K562 (cell line): ENCODE data around the gene LIMCH1. TPM values are rescaled to one million over a fixed set of nuclear protein-coding genes. Genes with fewer than 3 reads are reported as not detected.

Experiments used
- ATAC-seq: fragments of 200-7000 bp; cut with Tn5 transposase; 3 replicates; pipeline ENCODE4 v1.9.1; 2020; ENCODE audit warnings: moderate library complexity
- BruUV-seq: library from RNA; stranded (reverse); fragments of 400-500 nt; replicated peaks from 2 replicates; lab custom pipeline; 2021; lab: Mats Ljungman, UMichigan
- CTCF ChIA-PET: fragments of 300-600 bp; formaldehyde crosslinking; extraction: SDS; loops from one replicate; lab custom pipeline; 2021; ENCODE audit warnings: low intra/inter-chr PET ratio; lab: Yijun Ruan, JAX
- POLR2A ChIA-PET: fragments of 300-600, 350-650 bp; sonication (Branson Sonifier 250); formaldehyde crosslinking; extraction: SDS; loops from one replicate; lab custom pipeline; 2021; ENCODE audit warnings: antibody characterized with exemption, inconsistent platforms; lab: Yijun Ruan, JAX
- DNase-seq, 4 experiments: peaks; one replicate each; pipeline versions ENCODE4 v3.0.0 to v3.0.0-alpha.2; 2011 to 2018; ENCODE audit warnings: low spot score in 3 of 4, mixed read lengths in 3 of 4; ENCODE audit errors: extremely low read depth in 1 of 4
- FAIRE-seq: peaks from 2 replicates; lab custom pipeline; 2011; peaks lifted over from hg19 to GRCh38; lab: Jason Lieb, UNC
- H2AFZ ChIP-seq: 2 replicates; pipeline ENCODE4 v1.6.0; 2011; ENCODE audit warnings: low read depth, low read length, control low read depth, inconsistent platforms
- H3K27ac ChIP-seq: fragments of 200-600 bp; 3 replicates; pipeline ENCODE4 v1.8.0; 2011; ENCODE audit warnings: low read depth, mild to moderate bottlenecking, control low read depth, inconsistent platforms, low read length, moderate library complexity, mixed read lengths; ENCODE audit errors: extremely low read depth
- H3K27me3 ChIP-seq, 2 experiments: fragments of 300-600 bp in 1 of 2; 2 replicates in 1 of 2; 3 replicates in 1 of 2; pipeline versions ENCODE4 v1.6.0 to v1.8.0; 2011; ENCODE audit warnings: inconsistent platforms in 2 of 2, low read length in 2 of 2, mild to moderate bottlenecking in 1 of 2, mixed read lengths in 1 of 2, moderate library complexity in 1 of 2; ENCODE audit not compliant: control insufficient read depth in 2 of 2, insufficient read depth in 2 of 2
- H3K36me3 ChIP-seq: fragments of 300-600 bp; 3 replicates; pipeline ENCODE4 v1.8.0; 2011; ENCODE audit warnings: mild to moderate bottlenecking, low read length, inconsistent platforms; ENCODE audit not compliant: control insufficient read depth, insufficient read depth
- H3K4me1 ChIP-seq, 2 experiments: fragments of 200-600 bp in 1 of 2; replicated peaks in 1 of 2; 2 replicates in 1 of 2; 3 replicates in 1 of 2; pipeline versions ENCODE4 v1.5.1 to v1.8.0; 2011; ENCODE audit warnings: inconsistent platforms in 2 of 2, low read length in 2 of 2, mild to moderate bottlenecking in 1 of 2, mixed read lengths in 1 of 2, moderate library complexity in 1 of 2; ENCODE audit not compliant: control insufficient read depth in 2 of 2, insufficient read depth in 2 of 2
- H3K4me2 ChIP-seq: 2 replicates; pipeline ENCODE4 v1.6.1; 2011; ENCODE audit warnings: low read length, control low read depth, inconsistent platforms, mixed read lengths; ENCODE audit not compliant: insufficient read depth
- H3K4me3 ChIP-seq: fragments of 200-600 bp; sonication (generic), shearing (Covaris generic); 2 replicates; pipeline ENCODE4 v1.5.1; 2016; ENCODE audit warnings: control low read depth, inconsistent platforms
- H3K79me2 ChIP-seq: fragments of 200-600 bp; 3 replicates; pipeline ENCODE4 v1.8.0; 2011; ENCODE audit warnings: low read length, inconsistent platforms; ENCODE audit not compliant: control insufficient read depth, insufficient read depth
- H3K9ac ChIP-seq, 2 experiments: 2 replicates each; pipeline versions ENCODE4 v1.6.0 to v1.6.1; 2011; ENCODE audit warnings: low read depth in 2 of 2, low read length in 2 of 2, control low read depth in 1 of 2, inconsistent platforms in 1 of 2, mild to moderate bottlenecking in 1 of 2, mixed read lengths in 1 of 2; ENCODE audit not compliant: insufficient read depth in 1 of 2
- H3K9me1 ChIP-seq: one replicate; pipeline ENCODE4 v1.6.0; 2011; ENCODE audit warnings: inconsistent platforms, mild to moderate bottlenecking, low read length, moderate library complexity; ENCODE audit not compliant: control insufficient read depth, insufficient read depth
- H3K9me3 ChIP-seq: replicated peaks from 2 replicates; pipeline ENCODE4 v1.5.1; 2011; ENCODE audit warnings: low read depth, low read length, inconsistent platforms; ENCODE audit not compliant: control insufficient read depth, insufficient read depth
- H4K20me1 ChIP-seq: replicated peaks from 2 replicates; pipeline ENCODE4 v1.6.1; 2011; ENCODE audit warnings: low read length, inconsistent platforms, mixed read lengths; ENCODE audit not compliant: control insufficient read depth, insufficient read depth
- CC2D1A ChIP-seq: fragments of 450-650 bp; IDR thresholded peaks from 2 replicates; pipeline ENCODE4 v1.6.1; 2017; ENCODE audit warnings: mild to moderate bottlenecking
- NR2F6 ChIP-seq: fragments of 450-650 bp; formaldehyde crosslinking; IDR thresholded peaks from 2 replicates; pipeline ENCODE4 v1.4.0; 2020; ENCODE audit warnings: mild to moderate bottlenecking
- PHTF2 ChIP-seq: fragments of 250-450 bp; sonication (Bioruptor Pico); IDR thresholded peaks from 2 replicates; pipeline ENCODE4 v1.5.0; 2021; ENCODE audit warnings: mild to moderate bottlenecking
- RBBP5 ChIP-seq: fragments of 200-600 bp; sonication (generic); IDR thresholded peaks from 2 replicates; pipeline ENCODE4 v1.6.1; 2012; ENCODE audit warnings: borderline replicate concordance, mild to moderate bottlenecking, low read length, control low read depth, inconsistent platforms; ENCODE audit not compliant: insufficient read depth, poor library complexity, severe bottlenecking
- RBM25 ChIP-seq: fragments of 200-400 bp; formaldehyde crosslinking; IDR thresholded peaks from 2 replicates; pipeline ENCODE4 v1.6.1; 2018; ENCODE audit warnings: low read length, low read depth, moderate library complexity; ENCODE audit not compliant: severe bottlenecking
- TCF3 ChIP-seq: sonication (generic); formaldehyde crosslinking; IDR thresholded peaks from 2 replicates; pipeline ENCODE4 v1.4.0; 2020; ENCODE audit warnings: mild to moderate bottlenecking, missing genetic modification reagents
- THRB ChIP-seq: fragments of 450-650 bp; formaldehyde crosslinking; conservative IDR thresholded peaks from 2 replicates; pipeline ENCODE4 v1.4.0; 2022; ENCODE audit warnings: mild to moderate bottlenecking, missing genetic modification characterization
- TRIM24 ChIP-seq, 2 experiments: fragments of 450-650 bp; IDR thresholded peaks; 2 replicates each; pipeline ENCODE4 v1.6.1; 2016
- YY1 ChIP-seq, 3 experiments: IDR thresholded peaks; 2 replicates each; pipeline ENCODE4 v1.6.1; 2011; ENCODE audit warnings: low read length in 2 of 3, mild to moderate bottlenecking in 2 of 3, moderate library complexity in 2 of 3, borderline replicate concordance in 1 of 3, control low read depth in 1 of 3, low read depth in 1 of 3; ENCODE audit not compliant: insufficient read depth in 3 of 3, insufficient replicate concordance in 2 of 3, control insufficient read depth in 1 of 3, insufficient read length in 1 of 3; ENCODE audit errors: extremely low read depth in 1 of 3
- ZNF175 ChIP-seq: fragments of 200-800 bp; sonication (Bioruptor generic); IDR thresholded peaks from 2 replicates; pipeline ENCODE4 v1.6.1; 2016; ENCODE audit warnings: low read depth, mild to moderate bottlenecking, missing genetic modification characterization, missing compliant biosample characterization
- ZNF707 ChIP-seq: fragments of 250-450 bp; sonication (Bioruptor Pico); conservative IDR thresholded peaks from 2 replicates; pipeline ENCODE4 v1.8.0; 2022; ENCODE audit warnings: inconsistent platforms, mild to moderate bottlenecking, moderate library complexity
- ZNF79 ChIP-seq: fragments of 250-450 bp; sonication (Bioruptor Pico); IDR thresholded peaks from 2 replicates; pipeline ENCODE4 v1.4.0; 2020; ENCODE audit warnings: low read depth, mild to moderate bottlenecking, moderate library complexity
- WGBS: fragments of 100-300 bp; shearing (Covaris generic); methylation state at CpG from one replicate; pipeline ENCODE4 v1.1.6; 2016; ENCODE audit warnings: low coverage, mixed read lengths; ENCODE audit not compliant: insufficient coverage; ENCODE audit errors: missing lambda C conversion rate; 5-methylcytosine and 5-hydroxymethylcytosine counted together
- in situ Hi-C: fragments of 300-500 bp; cut with MboI; formaldehyde crosslinking; loops from 4 replicates; pipeline ENCODE4 v1.15.0; 2018; ENCODE audit warnings: inconsistent platforms, mixed read lengths
- intact Hi-C: fragments of 100-400 bp; cut with micrococcal nuclease; formaldehyde crosslinking; loops from 2 replicates; pipeline ENCODE4 v1.14.2; 2022
- polyA plus RNA-seq, 8 experiments: library from polyadenylated mRNA; depleted of rRNA in 4 of 8; stranded (reverse) in 5 of 8; unstranded in 3 of 8; fragments of >200 nt; fragmentation: Nextera tagmentation in 2 of 8; fragmentation: Illumina TruSeq in 1 of 8; extraction: Ambion mirVana in 2 of 8; extraction: Trizol in 1 of 8; gene quantifications; 2 replicates each; pipeline versions ENCODE4 v1.2.1 to v1.2.3, GENCODE V29; 2011 to 2014; ENCODE audit warnings: inconsistent platforms in 1 of 8, missing spikeins in 1 of 8
- total RNA-seq, 7 experiments: library from RNA; depleted of rRNA in 6 of 7; stranded (reverse); fragments of >200 nt in 6 of 7; fragmentation: Illumina TruSeq in 2 of 7; extraction: Trizol in 2 of 7; gene quantifications; 2 replicates each; pipeline versions ENCODE4 v1.2.1 to v1.2.3, GENCODE V29; 2011 to 2021; ENCODE audit warnings: low replicate concordance in 1 of 7
- TF ChIP-seq, protein P1 (sequence below): sonication (generic); formaldehyde crosslinking; IDR thresholded peaks from 2 replicates; pipeline ENCODE4 v1.8.1; 2023; ENCODE audit warnings: mild to moderate bottlenecking, missing genetic modification reagents, moderate library complexity
- TF ChIP-seq, protein P2 (sequence below): fragments of 250-450 bp; sonication (Bioruptor Pico); IDR thresholded peaks from 2 replicates; pipeline ENCODE4 v1.8.0; 2022; ENCODE audit warnings: inconsistent platforms
- TF ChIP-seq, protein P3 (sequence below): sonication (generic); formaldehyde crosslinking; IDR thresholded peaks from 2 replicates; pipeline ENCODE4 v1.4.0; 2020; ENCODE audit warnings: mild to moderate bottlenecking, missing genetic modification reagents

Gene LIMCH1
- total and polyA plus RNA-seq, 9 of the 15 experiments (the other 6 are each of a cell fraction or from before 2014, with no cell fraction given), result 0.35 TPM; not detected in 8

DNA sequence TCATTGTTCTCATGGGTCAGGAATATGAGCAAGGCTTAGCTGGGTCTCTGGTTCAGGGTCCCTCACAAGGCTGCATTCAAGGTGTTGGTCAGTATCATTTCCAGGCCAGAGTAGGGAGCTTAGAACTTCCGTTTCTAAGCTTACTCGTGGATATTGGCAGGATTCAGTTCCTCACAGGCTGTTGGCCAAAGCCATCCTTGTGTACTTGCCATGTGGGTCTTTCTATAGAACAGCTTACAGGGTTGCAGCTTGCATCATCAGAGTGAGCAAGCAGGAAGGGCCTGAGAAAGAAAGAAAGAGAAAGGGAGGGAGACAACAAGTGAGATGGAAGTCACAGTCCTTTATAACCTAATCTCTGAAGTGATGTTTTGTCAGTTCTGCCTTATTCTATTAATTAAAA, 5.1 kb upstream of the LIMCH1 start (continued):
- TF ChIP-seq, protein P1, sequence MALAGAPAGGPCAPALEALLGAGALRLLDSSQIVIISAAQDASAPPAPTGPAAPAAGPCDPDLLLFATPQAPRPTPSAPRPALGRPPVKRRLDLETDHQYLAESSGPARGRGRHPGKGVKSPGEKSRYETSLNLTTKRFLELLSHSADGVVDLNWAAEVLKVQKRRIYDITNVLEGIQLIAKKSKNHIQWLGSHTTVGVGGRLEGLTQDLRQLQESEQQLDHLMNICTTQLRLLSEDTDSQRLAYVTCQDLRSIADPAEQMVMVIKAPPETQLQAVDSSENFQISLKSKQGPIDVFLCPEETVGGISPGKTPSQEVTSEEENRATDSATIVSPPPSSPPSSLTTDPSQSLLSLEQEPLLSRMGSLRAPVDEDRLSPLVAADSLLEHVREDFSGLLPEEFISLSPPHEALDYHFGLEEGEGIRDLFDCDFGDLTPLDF, result no peak
- no peak for TF ChIP-seq ZNF79
- no peak for TF ChIP-seq PHTF2 (CRISPR knock-in tag)

GRCh38 chr4:41533680-41534079, 4.3 kb upstream of the LIMCH1 start:
- H3K4me2 ChIP-seq, result no peak overlapping the region
- no peak for DNase-seq
- H3K27ac ChIP-seq, result no peak overlapping the region
- BruUV-seq, result no TSS peak
- H3K79me2 ChIP-seq, result no peaks in the 10 kb centered on the region
- no peaks in the 10 kb centered on the region for H3K9me3 ChIP-seq
- H3K4me3 ChIP-seq, result no peak overlapping the region
- no peak overlapping the region for H2AFZ ChIP-seq
- intact Hi-C loops (no loop called here), in situ Hi-C loops (no loop called here)
- ChIA-PET CTCF (no interaction called here), POLR2A (no interaction called here)
- no peak for FAIRE-seq
- no peak for ATAC-seq
- H3K36me3 ChIP-seq, result no peaks in the 10 kb centered on the region
- H3K4me1 ChIP-seq, result no peaks in the 10 kb centered on the region
- WGBS, result 0% methylated on average over 3 of the region's 3 CpGs
- no peaks in the 10 kb centered on the region; a peak in 1 of 5 replicates for H3K27me3 ChIP-seq
- H3K9me1 ChIP-seq, result no peaks in the 10 kb centered on the region
- no peak overlapping the region for H3K9ac ChIP-seq
- H4K20me1 ChIP-seq, result no peaks in the 10 kb centered on the region; the same call in 1 of the 2 replicates
- no peak for TF ChIP-seq RBM25
- TF ChIP-seq NR2F6 (CRISPR knock-in tag), result no peak
- TF ChIP-seq, protein P2, sequence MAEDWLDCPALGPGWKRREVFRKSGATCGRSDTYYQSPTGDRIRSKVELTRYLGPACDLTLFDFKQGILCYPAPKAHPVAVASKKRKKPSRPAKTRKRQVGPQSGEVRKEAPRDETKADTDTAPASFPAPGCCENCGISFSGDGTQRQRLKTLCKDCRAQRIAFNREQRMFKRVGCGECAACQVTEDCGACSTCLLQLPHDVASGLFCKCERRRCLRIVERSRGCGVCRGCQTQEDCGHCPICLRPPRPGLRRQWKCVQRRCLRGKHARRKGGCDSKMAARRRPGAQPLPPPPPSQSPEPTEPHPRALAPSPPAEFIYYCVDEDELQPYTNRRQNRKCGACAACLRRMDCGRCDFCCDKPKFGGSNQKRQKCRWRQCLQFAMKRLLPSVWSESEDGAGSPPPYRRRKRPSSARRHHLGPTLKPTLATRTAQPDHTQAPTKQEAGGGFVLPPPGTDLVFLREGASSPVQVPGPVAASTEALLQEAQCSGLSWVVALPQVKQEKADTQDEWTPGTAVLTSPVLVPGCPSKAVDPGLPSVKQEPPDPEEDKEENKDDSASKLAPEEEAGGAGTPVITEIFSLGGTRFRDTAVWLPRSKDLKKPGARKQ, result no peak
- no peak for TF ChIP-seq YY1 (IDR thresholded peaks at IDR 0.05; ENCODE audit: borderline replicate concordance in 1 of 3, control insufficient read depth in 1 of 3, extremely low read depth in 1 of 3, insufficient read depth in 3 of 3, insufficient read length in 1 of 3, insufficient replicate concordance in 2 of 3, low read depth in 1 of 3, low read length in 2 of 3)
- no peak for TF ChIP-seq RBBP5
- TF ChIP-seq ZNF707 (CRISPR knock-in tag), result no peak
- TF ChIP-seq CC2D1A, result no peak
- TF ChIP-seq, protein P3, sequence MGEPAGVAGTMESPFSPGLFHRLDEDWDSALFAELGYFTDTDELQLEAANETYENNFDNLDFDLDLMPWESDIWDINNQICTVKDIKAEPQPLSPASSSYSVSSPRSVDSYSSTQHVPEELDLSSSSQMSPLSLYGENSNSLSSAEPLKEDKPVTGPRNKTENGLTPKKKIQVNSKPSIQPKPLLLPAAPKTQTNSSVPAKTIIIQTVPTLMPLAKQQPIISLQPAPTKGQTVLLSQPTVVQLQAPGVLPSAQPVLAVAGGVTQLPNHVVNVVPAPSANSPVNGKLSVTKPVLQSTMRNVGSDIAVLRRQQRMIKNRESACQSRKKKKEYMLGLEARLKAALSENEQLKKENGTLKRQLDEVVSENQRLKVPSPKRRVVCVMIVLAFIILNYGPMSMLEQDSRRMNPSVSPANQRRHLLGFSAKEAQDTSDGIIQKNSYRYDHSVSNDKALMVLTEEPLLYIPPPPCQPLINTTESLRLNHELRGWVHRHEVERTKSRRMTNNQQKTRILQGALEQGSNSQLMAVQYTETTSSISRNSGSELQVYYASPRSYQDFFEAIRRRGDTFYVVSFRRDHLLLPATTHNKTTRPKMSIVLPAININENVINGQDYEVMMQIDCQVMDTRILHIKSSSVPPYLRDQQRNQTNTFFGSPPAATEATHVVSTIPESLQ (CRISPR knock-in tag), result no peak
- no peak for TF ChIP-seq THRB (CRISPR knock-in tag)
- no peak for TF ChIP-seq ZNF175 (CRISPR knock-in tag)
- no peak for TF ChIP-seq TCF3 (CRISPR knock-in tag)
- no peak for TF ChIP-seq TRIM24 (IDR thresholded peaks at IDR 0.05)
